Measurements from ENCODE around the gene TMEM63C. TPM values are rescaled to one million over a fixed set of nuclear protein-coding genes. Genes with fewer than 3 reads are reported as not detected.
"Not testable (repeated sequence)": the region's sequence is repeated elsewhere in the genome, so short reads cannot be mapped to it uniquely, and the experiment has no call there.

Gene TMEM63C
- total and polyA plus RNA-seq, 2 experiments from 2014 or later, result 0.36 to 1.1 TPM

DNA sequence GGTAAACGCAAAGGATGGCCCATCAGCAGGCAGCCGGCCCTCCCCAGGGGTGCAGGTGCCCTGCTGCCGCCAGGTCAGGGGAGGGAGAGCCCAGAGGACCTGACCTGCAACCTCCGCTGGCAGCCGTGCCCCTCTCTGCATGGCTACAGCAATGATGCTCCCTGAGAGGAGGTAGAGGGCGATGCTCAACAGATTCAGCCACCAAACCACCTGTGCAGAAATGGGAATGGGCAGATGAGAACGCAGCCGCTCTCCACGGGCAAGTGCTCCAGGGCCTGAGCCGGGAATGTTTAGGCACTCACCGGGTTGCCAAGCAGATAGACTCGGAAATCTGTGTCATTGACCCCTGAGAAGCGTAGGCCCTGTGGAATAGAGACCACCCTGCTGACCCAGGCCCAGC is 98.1 kb downstream of the TMEM63C start:
- Histone ChIP-seq H3K4me1 (ENCODE audit: low read depth) (no peaks in the 10 kb centered on the region), H3K27ac (no peak overlapping the region), H3K9me3 (ENCODE audit: low read depth) (no peaks in the 10 kb centered on the region), H3K4me3 (no peak overlapping the region), H3K27me3 (no peaks in the 10 kb centered on the region), H3K36me3 (peaks cover 18% of the 10 kb centered on the region)
- TF ChIP-seq, protein P1, sequence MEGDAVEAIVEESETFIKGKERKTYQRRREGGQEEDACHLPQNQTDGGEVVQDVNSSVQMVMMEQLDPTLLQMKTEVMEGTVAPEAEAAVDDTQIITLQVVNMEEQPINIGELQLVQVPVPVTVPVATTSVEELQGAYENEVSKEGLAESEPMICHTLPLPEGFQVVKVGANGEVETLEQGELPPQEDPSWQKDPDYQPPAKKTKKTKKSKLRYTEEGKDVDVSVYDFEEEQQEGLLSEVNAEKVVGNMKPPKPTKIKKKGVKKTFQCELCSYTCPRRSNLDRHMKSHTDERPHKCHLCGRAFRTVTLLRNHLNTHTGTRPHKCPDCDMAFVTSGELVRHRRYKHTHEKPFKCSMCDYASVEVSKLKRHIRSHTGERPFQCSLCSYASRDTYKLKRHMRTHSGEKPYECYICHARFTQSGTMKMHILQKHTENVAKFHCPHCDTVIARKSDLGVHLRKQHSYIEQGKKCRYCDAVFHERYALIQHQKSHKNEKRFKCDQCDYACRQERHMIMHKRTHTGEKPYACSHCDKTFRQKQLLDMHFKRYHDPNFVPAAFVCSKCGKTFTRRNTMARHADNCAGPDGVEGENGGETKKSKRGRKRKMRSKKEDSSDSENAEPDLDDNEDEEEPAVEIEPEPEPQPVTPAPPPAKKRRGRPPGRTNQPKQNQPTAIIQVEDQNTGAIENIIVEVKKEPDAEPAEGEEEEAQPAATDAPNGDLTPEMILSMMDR (IDR thresholded peaks at IDR 0.05; ENCODE audit: low read depth, low read length), result no peak
- no peak for DNase-seq (ENCODE audit: low read depth in 1 of 2, low spot score in 1 of 2)

DNA sequence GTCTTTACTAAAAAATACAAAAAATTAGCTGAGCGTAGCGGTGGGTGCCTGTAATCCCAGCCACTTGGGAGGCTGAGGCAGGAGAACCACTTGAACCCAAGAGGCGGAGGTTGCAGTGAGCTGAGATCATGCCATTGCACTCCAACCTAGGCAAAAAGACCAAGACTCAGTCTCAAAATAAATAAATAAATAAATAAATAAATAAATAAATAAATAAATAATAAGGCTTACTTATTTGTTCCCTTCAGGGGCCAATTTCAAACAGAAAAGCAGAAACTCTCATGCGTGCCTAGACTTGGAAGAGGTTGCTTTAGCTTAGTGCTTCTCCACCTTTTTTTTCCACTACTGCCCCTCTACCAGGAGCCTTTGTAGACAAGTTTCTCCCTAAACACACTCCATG is 99.3 kb downstream of the TMEM63C start:
- not testable (repeated sequence) for H3K4me3 ChIP-seq; H3K9me3 ChIP-seq (ENCODE audit: low read depth); H3K27ac ChIP-seq; DNase-seq (ENCODE audit: low read depth in 1 of 2, low spot score in 1 of 2); H3K4me1 ChIP-seq (ENCODE audit: low read depth); H3K27me3 ChIP-seq
- peaks cover 29% of the 10 kb centered on the region for H3K36me3 ChIP-seq

DNA sequence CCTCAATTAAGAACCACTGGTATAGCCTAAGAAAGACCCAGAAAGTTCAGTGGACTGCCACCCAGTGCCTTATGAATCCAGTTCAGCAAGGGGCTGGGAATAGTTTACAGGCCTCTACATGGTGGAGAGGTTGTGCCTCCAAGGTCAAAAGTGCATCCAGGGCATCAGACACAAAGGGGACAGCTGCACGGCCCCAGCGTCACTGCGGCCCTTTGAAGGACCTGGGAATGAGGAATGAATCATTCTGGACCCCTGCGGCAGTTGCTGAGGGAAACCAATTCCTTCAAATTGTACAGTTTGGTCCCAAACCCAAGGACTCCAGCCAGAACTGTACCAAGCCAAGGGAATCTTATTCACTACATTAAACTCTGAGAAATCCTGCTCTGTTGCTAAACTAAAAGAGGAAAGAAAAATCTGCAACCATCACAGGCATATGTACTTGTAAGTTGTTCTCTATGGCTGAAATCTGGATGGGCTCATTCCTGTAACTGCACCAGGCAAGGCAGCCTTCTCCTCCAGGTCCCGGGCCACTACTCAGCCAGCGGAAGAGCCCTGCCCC is 100.3 kb downstream of the TMEM63C start:
- no peak for DNase-seq (ENCODE audit: low read depth in 1 of 2, low spot score in 1 of 2)
- H3K4me1 ChIP-seq (ENCODE audit: low read depth), result no peaks in the 10 kb centered on the region
- no peak overlapping the region for H3K27ac ChIP-seq
- no peak overlapping the region for H3K4me3 ChIP-seq
- H3K27me3 ChIP-seq, result no peaks in the 10 kb centered on the region
- TF ChIP-seq, protein P1 (IDR thresholded peaks at IDR 0.05; ENCODE audit: low read depth, low read length), result no peak
- H3K9me3 ChIP-seq (ENCODE audit: low read depth), result no peaks in the 10 kb centered on the region
- peaks cover 38% of the 10 kb centered on the region for H3K36me3 ChIP-seq

DNA sequence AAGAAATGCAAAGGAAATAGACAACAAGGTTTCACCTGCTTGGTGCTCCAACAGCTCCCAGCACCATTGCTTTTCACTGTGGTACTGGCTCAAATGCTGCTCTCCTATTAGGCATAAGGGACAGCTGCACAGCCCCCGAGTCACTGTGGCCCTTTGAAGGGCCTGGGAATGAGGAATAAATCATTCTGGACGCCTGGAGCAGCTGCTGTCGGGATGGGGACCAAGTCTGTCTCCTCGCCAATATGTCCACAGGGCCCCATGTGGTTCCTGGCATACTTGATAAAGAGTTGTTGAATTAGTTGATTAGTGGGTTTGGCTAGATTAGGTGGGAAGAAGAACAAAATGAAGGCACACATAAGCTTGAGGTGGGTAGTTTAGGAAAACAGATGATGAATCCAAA is 102.5 kb downstream of the TMEM63C start:
- H3K4me3 ChIP-seq, result no peak overlapping the region
- H3K36me3 ChIP-seq, result peaks cover 39% of the 10 kb centered on the region
- H3K4me1 ChIP-seq (ENCODE audit: low read depth), result no peaks in the 10 kb centered on the region
- no peaks in the 10 kb centered on the region for H3K9me3 ChIP-seq (ENCODE audit: low read depth)
- no peak for DNase-seq (ENCODE audit: low read depth in 1 of 2, low spot score in 1 of 2)
- TF ChIP-seq, protein P1 (IDR thresholded peaks at IDR 0.05; ENCODE audit: low read depth, low read length), result no peak
- H3K27me3 ChIP-seq, result no peaks in the 10 kb centered on the region
- H3K27ac ChIP-seq, result no peak overlapping the region

DNA sequence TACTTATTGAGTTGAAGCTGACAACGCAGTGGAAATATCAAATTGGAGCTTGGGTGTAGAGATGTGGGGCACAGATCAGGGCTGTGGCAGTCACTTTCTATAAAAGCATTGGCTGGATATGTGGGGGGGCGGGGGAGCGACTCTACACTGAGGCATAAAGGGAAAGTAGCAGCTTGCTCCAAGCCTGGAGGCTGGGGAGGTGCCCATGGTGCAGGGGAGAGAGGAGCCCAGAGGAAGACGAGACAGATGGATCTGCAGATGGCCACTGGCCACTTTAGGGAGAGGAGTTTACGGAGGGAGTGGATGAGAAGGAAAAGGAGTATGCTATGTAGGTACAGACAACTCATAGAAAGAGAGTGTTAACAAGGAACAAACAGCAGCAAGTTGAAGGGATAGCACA is 102.9 kb downstream of the TMEM63C start:
- no peak for DNase-seq (ENCODE audit: low read depth in 1 of 2, low spot score in 1 of 2)
- Histone ChIP-seq H3K9me3 (ENCODE audit: low read depth) (no peaks in the 10 kb centered on the region), H3K36me3 (peaks cover 39% of the 10 kb centered on the region), H3K4me1 (ENCODE audit: low read depth) (no peaks in the 10 kb centered on the region), H3K4me3 (no peak overlapping the region), H3K27me3 (no peaks in the 10 kb centered on the region), H3K27ac (no peak overlapping the region)
- TF ChIP-seq, protein P1 (IDR thresholded peaks at IDR 0.05; ENCODE audit: low read depth, low read length), result no peak

DNA sequence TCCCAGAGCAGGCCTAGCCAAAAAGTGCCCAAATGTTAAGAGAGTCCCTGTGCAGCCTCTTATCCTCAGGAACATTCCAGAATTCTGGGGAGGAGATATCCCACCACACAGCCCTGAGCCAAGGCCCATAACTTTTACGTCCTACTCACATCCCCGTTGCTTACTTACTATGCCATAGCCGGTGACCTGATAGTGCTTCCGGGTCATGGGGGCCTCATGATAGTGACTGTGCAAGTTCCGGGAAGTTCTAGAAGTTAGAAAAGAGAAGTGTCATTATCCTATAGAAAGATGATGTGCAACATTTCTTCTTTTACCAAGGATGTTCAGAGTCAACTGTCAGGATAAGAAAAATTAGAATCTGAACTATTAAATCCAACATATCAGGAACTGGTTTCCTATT is 105.0 kb downstream of the TMEM63C start:
- Histone ChIP-seq H3K4me1 (ENCODE audit: low read depth) (no peaks in the 10 kb centered on the region), H3K27me3 (no peaks in the 10 kb centered on the region), H3K9me3 (ENCODE audit: low read depth) (no peaks in the 10 kb centered on the region), H3K36me3 (peaks cover 39% of the 10 kb centered on the region), H3K4me3 (no peak overlapping the region), H3K27ac (no peak overlapping the region)
- no peak for DNase-seq (ENCODE audit: low read depth in 1 of 2, low spot score in 1 of 2)
- TF ChIP-seq, protein P1 (IDR thresholded peaks at IDR 0.05; ENCODE audit: low read depth, low read length), result no peak
